ENCODE data around the gene HPS1.

The HPS1 gene

GRCh38 chr10:98427011-98427515 is 19.7 kb downstream of the HPS1 start:
- in situ Hi-C loops (cut with HindIII; ENCODE audit: low sequenced_read_pairs): no loop called here
- no peak for DNase-seq (ENCODE audit: low read depth, low spot score)
- TF ChIP-seq, protein P1, sequence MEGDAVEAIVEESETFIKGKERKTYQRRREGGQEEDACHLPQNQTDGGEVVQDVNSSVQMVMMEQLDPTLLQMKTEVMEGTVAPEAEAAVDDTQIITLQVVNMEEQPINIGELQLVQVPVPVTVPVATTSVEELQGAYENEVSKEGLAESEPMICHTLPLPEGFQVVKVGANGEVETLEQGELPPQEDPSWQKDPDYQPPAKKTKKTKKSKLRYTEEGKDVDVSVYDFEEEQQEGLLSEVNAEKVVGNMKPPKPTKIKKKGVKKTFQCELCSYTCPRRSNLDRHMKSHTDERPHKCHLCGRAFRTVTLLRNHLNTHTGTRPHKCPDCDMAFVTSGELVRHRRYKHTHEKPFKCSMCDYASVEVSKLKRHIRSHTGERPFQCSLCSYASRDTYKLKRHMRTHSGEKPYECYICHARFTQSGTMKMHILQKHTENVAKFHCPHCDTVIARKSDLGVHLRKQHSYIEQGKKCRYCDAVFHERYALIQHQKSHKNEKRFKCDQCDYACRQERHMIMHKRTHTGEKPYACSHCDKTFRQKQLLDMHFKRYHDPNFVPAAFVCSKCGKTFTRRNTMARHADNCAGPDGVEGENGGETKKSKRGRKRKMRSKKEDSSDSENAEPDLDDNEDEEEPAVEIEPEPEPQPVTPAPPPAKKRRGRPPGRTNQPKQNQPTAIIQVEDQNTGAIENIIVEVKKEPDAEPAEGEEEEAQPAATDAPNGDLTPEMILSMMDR (IDR thresholded peaks at IDR 0.05; ENCODE audit: low read depth, low read length): no peak
- H3K4me3 ChIP-seq (ENCODE audit: low read depth, low read length): no peak overlapping the region

- in situ Hi-C loops (cut with HindIII; ENCODE audit: low sequenced_read_pairs): no loop called here
- TF ChIP-seq, protein P1 (IDR thresholded peaks at IDR 0.05; ENCODE audit: low read depth, low read length): peak; percentile 83
Observed at GRCh38 chr10:98425511-98426352, 21.0 kb downstream of the HPS1 start.

GRCh38 chr10:98424295-98425254 is 22.2 kb downstream of the HPS1 start:
- no peak for DNase-seq (ENCODE audit: low read depth, low spot score)
- no peak overlapping the region for H3K4me3 ChIP-seq (ENCODE audit: low read depth, low read length)
- TF ChIP-seq, protein P1 (IDR thresholded peaks at IDR 0.05; ENCODE audit: low read depth, low read length): no peak
- in situ Hi-C loops (cut with HindIII; ENCODE audit: low sequenced_read_pairs): no loop called here

More at GRCh38 chr10:98425511-98426352, 21.0 kb downstream of the HPS1 start:
- H3K4me3 ChIP-seq (ENCODE audit: low read depth, low read length): no peak overlapping the region
- DNase-seq (ENCODE audit: low read depth, low spot score): peak; percentile 18

DNA sequence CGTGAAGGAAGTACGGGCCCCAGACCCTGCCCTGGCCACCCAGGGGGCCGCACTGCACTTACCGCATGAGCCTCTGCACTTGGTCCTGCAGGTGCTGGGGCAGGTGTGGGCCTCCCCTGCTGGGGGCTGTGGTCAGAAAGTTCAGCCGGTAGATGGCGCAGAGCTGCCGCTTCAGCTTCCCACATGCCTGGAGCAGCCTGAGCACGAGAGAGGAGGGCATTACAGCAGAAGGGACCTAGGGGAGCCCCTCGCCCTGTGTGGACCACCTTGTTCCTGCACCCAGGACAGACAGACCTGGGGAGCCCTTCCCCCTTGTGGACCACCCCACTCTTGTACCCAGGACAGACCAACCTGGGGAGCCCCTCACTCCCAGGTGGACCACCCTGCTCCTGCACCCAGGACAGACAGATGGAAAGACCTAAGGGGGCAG is 23.0 kb downstream of the HPS1 start:
- in situ Hi-C loops (cut with HindIII; ENCODE audit: low sequenced_read_pairs): no loop called here
- no peak for DNase-seq (ENCODE audit: low read depth, low spot score)
- TF ChIP-seq, protein P1 (IDR thresholded peaks at IDR 0.05; ENCODE audit: low read depth, low read length): peak; percentile 21

GRCh38 chr10:98422182-98422581 is 24.6 kb downstream of the HPS1 start:
- no peak for DNase-seq (ENCODE audit: low read depth, low spot score)
- in situ Hi-C loops (cut with HindIII; ENCODE audit: low sequenced_read_pairs): no loop called here
- H3K4me3 ChIP-seq (ENCODE audit: low read depth, low read length): no peak overlapping the region
- TF ChIP-seq, protein P1 (IDR thresholded peaks at IDR 0.05; ENCODE audit: low read depth, low read length): no peak

More for the DNA sequence above, 23.0 kb downstream of the HPS1 start:
- H3K4me3 ChIP-seq (ENCODE audit: low read depth, low read length): no peak overlapping the region

- TF ChIP-seq, protein P1 (IDR thresholded peaks at IDR 0.05; ENCODE audit: low read depth, low read length): no peak
- in situ Hi-C loops (cut with HindIII; ENCODE audit: low sequenced_read_pairs): no loop called here
- no peak overlapping the region for H3K4me3 ChIP-seq (ENCODE audit: low read depth, low read length)
- DNase-seq (ENCODE audit: low read depth, low spot score): no peak
Observed at GRCh38 chr10:98420786-98421185, 25.9 kb downstream of the HPS1 start.

Measured in astrocyte of the spinal cord (primary cell).